Occipital lobe (tissue), 2 donors: ENCODE results near the gene KCTD12. TPM values are rescaled to one million over a fixed set of nuclear protein-coding genes. Genes with fewer than 3 reads are reported as not detected.
"Not testable (repeated sequence)": the region's sequence is repeated elsewhere in the genome, so short reads cannot be mapped to it uniquely, and the experiment has no call there.

Experiments
- DNase-seq: peaks from one replicate; lab custom pipeline; 2025; lab: John Stamatoyannopoulos, UW
- total RNA-seq: library from RNA; depleted of rRNA; stranded (reverse); fragments of >200 nt; gene quantifications from one replicate; pipeline ENCODE4 v1.2.3, GENCODE V29; 2014

Gene KCTD12
- 170 TPM for total RNA-seq

DNA sequence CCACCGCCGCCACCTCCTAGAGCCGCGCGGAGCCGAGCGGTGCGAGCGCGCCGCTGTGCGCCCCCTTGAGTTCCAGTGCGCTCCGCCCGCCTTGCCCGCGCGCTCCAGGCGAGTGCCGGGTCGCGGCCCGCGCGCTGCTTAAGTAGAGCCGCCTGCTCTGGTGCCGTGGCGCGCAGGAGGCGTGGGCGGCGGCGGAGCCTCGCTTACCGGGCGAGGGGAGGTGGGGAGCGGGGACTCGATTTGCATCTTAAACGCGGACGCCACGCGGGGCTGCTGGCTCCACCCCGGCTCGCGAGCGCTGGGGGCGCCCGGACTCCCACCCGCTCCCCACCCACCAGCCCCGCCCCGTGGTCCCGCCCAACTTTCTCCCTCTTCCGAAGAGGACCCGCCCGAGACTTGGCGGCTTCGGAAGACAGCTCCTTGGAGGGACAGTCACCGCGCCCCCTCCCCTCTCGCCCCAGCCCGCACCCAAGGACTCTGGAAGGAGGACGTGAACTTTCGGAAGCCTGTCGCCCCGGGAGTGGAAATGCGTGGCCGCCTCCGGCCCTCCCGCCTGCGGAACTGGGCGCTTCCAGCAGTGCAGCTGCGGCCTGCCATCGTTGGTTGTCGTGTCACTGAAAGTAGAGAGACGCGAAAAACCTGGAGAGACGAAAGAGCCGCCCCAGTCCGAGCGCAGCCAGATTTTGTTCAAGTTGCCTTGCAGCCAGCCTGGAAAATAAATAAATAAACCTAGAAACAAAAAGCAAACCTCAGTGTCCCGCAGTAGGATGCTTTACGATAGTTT is at the start of gene KCTD12:
Gene KCTD12 (minus strand): TSS at position 114 of the 784 bp plus-strand sequence. CDS start 257 bp downstream, outside the sequence.
- peak; percentile 70 for DNase-seq

DNA sequence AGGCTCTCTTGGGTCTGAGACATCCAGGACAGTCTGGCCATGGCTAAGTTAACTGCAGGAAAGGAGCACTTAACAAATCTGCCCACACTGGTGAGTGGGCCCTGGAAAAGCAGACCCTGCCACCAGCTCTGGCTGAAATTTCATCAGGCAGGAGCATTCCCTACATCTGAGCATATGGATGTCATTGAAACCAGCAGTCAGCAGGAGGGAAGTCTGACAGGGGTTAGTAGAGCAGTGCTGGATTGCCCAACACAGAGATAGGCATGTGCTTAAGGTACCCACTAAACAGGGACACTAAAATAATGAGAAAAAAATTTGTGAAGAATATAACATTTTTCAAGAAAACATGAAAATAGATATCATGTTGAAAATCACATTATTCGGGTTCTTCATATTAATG is 48.5 kb upstream of the KCTD12 start:
- DNase-seq = no peak

DNA sequence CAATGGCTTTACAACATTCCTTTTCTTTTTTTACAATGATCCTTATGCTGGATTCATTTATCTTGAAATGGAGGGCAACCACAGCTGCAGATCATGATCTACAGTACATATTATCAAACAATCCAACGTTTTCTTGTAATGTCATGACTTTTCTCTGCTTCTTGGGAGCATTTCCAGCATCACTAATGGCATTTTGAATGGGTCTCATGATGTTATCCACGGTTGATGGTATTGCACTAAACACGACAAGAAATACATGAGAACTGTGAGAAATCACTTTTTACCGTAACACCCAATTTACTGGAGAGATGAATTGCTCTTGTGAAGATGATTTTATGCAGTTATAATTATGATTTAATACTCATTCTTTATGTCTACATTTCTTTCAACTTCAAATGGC is 45.9 kb upstream of the KCTD12 start:
- no peak for DNase-seq

DNA sequence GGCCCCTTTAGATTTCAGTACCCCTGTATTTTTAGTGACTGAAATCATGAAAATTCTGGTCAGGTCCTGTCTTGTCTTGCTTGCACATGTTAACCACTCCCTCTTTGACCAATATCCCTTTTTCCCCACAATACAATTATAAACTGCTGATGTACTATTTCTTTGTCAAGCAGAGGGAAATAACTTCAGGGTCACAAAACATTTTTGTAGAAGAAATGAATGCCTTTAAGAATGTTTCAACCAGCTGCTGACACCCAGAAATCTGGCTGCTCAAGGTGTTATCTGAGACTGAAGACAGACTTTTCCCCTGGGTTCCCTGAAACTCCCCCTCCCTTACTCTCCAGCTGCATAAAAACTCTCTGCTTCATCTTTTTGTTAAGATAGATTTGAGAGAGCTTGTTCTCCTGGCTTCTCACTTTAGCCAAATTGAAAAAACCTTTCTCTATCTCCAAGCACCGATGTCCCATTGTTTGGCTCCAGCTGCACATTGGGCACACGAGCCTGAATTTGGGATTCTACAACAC is 43.7 kb upstream of the KCTD12 start:
- DNase-seq = no peak

DNA sequence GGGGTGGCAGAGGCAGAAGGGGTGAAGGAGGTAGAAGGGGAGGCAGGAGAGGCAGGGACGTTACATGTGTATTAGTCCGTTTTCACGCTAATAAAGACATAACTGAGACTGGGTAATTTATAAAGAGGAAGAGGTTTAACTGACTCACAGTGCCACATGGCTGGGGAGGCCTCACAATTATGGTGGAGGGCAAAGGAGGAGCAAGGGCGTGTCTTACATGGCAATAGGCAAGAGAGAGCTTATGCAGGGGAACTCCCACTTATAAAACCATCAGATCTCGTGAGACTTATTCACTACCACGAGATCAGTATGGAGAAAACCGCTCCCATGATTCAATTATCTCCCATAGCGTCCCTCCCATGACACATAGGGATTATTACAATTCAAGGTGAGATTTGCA is 43.1 kb upstream of the KCTD12 start:
- DNase-seq = no peak

DNA sequence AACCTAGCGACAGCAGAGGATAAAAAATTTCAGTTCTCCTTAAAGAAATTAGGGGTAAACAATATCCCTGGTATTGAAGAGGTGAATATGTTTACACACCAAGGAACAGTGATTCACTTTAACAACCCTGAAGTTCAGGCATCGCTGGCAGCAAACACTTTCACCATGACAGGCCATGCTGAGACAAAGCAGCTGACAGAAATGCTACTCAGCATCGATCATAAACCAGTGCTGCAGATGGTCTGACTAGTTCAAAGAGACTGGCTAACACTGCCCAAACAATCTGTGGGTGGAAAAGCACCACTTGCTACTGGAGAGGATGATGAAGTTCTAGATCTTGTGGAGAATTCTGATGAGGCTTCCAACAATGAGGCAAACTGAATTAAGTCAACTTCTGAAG is 42.3 kb upstream of the KCTD12 start:
- DNase-seq = no peak

DNA sequence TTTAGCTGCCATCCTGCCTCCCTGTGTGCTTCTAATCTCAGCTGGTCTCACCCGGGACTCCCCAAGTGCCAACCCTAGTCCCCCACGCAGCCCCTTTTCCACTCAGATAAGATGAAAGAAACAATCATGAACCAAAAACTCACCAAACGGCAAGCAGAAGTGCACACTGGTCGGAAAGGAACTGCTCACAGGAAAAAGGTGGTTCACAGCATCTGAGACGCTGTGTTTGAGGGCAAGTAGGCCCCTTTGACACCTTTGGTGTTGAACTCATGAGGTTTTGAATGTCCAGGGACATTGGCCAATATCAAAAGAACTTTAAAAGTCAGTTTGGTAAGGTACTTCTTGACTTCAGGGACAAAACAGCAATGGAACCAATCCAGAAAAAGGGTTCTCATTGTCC is 41.8 kb upstream of the KCTD12 start:
- DNase-seq = no peak

DNA sequence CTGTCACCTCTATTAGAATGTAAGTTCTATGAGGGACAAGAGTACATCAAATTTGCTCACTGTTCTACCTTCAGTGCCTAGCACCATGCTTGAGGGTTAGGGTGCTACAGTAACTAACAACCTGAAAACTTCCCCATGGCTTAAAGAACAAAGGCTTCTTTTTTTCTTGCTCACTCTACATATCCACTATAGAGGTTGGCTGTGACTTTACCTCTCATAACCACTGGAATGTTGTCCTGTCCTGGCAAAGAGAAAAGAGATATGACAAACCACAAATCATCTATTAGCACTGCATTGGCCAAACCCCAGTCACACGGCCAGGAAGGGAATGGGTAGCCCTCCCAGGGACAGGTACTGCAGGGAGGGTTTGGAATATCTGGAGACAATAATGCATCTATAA is 38.9 kb upstream of the KCTD12 start:
- no peak for DNase-seq

DNA sequence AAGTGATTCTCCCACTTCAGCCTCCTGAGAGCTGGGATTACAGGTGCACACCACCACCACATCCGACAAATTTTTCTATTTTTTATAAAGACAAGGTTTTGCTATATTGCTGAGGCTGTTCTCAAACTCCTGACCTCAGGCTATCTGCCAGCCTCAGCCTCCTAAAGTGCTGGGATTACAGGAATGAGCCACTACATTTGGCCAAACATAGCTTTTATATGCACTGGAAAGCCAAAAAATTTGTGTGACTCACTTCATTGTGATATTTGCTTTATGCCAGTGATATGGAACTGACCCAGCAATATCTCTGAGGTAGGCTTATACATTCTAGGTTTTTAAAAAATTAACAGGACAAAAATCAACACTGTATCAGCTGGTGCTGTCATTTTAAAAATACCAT is 35.3 kb upstream of the KCTD12 start:
- no peak for DNase-seq

DNA sequence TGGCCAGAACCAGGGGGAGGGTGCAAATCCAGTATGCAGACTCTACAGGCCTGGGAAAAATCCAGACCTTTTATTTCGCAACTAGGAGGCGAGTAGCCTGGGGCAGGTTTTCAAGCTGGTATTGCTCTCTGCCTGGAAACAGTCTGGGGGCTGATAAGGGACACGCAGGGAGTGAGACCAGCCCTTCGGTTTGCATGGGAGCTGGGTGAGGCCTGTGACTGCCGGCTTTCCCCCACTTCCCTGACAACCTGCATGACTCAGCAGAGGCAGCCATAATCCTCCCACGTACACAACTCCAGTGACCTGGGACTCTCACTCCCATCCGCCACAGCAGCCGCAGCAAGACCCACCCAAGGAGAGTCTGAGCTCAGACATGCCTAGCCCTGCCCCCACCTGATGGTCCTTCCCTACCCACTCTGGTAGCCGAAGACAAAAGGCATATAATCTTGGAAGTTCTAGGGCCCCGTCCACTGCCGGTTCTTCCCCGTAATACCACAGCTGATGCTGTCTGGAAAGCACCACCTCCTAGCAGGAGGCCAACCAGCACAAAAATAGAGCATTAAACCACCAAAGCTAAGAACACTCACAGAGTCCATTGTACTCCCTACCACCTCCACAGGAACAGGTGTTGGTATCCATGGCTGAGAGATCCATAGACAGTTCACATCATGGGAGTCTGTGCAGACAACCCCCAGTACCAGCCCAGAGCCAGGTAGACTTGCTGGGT is 31.7 kb upstream of the KCTD12 start:
- DNase-seq = not testable (repeated sequence)

DNA sequence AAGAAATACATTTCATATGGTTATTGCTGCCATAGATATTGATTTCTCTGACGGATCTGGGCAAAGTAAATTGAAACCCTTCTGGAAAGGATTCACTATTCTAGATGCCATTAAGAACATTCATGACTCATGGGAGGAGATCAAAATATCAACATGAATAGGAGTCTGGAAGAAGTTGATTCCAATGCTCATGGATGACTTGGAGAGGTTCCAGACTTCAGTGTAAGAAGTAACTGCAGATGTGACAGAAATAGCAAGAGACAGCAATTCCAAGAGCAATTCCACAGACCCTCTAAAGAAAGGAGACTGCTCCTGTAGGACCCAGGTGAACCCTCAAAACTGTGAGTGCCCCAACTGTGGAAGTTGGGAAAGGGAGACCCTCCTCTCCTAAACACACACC is 30.9 kb upstream of the KCTD12 start:
- DNase-seq = no peak

DNA sequence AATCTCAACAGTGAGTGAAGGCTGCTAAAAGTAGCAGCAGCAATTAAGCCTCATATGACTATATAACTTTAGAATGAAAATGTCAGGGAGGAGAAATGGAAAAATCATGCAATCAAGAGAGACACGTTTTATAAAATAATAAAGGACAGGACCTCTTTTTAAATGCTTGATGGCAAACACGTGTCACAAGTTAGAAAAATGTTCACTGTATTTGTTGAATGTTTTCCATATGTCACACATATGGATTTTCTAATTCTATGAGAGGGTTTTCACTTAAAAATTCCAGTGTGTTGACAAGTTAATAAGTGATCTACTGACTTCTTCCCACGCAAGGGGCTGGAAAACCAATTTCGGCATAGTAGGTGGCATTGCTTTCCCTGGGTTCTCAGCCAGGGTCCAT is 27.7 kb upstream of the KCTD12 start:
- no peak for DNase-seq

DNA sequence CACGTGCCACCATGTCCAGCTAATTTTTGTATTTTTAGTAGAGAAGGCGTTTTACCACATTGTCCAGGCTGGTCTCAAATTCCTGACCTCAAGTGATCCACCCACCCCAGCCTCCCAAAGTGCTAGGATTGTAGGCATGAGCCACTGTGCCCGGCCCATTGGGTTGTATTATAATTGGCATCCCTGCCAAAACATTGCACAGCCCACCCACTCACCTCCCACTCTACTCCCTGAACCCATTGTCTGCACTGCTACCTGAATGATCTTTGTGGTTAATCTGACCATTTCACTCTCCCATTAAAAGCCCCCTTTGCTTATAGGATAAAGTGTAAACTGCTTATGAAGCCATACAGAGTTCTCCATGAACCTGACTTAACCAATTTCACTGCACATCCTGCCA is 26.3 kb upstream of the KCTD12 start:
- no peak for DNase-seq

DNA sequence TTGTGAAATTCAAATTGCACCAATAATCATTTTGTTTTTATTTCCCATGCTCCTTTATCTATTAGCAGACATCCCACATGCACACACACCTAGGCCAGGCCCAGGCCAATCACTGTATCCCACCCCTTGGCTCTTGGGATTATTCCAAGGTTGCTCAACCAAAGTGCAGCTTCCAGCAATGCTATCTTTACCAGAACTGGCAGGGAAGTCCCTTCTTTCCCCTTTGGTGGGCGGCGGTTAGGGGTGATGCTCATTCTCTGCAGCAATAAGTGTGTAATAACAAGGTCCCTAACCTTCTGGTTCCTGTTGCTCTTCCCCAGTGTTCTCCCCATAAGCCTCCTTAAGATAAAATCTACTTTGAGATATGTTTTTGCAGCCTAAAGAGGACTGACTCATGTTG is 18.3 kb upstream of the KCTD12 start:
- no peak for DNase-seq

DNA sequence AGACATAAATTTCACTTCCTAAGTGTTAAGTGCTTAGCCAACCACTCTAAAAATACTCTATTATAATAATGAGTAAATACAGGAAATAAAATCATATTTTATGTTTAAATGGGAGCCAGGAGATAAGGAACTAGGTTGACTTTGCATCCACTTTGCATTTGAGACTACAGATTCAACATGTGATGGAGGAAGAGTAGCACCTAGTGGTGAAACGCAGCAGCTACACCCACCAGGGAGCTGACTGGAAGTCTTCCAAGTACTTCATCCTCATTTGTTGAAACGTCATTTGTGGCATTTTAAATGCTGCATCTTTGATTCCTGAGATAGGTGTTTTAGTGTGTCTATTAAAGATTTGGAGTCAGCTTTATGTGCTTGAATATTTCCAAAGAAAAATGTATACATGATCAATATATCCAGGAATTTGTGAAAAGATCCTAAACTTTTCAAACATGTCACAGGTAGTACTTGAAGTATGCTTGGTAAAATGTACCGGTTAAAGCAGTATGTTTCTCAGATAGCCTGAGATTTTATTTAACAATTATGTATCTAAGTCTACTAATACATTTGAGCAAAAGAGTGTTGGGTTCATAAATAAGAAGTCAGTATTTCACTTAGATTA is 17.4 kb upstream of the KCTD12 start:
- DNase-seq = no peak

DNA sequence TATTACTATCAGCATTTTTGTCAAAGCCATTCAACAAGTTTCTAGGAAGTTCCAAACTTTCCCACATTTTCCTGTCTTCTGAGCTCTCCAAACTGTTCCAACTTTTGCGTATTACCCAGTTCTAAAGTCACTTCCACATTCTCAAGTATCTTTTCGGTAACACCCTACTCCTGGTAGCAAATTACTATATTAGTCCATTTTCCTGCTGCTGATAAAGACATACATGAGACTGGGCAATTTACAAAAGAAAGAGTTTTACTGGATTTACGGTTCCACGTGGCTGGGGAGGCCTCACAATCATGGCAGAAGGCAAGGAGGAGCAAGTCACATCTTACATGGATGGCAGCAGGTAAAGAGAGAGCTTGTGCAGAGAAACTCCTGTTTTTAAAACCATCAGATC is 12.9 kb upstream of the KCTD12 start:
- DNase-seq = not testable (repeated sequence)

DNA sequence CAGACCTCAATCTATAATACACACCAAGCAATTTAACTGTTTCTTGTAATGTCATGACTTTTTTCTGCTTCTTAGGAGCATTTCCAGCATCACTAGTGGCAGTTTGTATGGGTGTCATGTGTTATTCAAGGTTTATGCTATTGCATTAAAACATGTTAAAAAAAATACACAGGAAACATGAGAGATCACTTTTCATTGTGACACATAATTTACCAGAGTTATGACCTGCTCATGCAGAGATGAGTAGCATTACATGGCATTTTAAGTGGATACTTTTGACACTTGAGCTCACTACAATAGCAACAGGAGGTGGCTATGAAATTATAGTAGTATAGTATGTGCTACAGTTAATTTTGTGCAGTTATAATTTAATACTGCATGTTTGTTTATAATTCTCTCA is 11.0 kb upstream of the KCTD12 start:
- DNase-seq = not testable (repeated sequence)

DNA sequence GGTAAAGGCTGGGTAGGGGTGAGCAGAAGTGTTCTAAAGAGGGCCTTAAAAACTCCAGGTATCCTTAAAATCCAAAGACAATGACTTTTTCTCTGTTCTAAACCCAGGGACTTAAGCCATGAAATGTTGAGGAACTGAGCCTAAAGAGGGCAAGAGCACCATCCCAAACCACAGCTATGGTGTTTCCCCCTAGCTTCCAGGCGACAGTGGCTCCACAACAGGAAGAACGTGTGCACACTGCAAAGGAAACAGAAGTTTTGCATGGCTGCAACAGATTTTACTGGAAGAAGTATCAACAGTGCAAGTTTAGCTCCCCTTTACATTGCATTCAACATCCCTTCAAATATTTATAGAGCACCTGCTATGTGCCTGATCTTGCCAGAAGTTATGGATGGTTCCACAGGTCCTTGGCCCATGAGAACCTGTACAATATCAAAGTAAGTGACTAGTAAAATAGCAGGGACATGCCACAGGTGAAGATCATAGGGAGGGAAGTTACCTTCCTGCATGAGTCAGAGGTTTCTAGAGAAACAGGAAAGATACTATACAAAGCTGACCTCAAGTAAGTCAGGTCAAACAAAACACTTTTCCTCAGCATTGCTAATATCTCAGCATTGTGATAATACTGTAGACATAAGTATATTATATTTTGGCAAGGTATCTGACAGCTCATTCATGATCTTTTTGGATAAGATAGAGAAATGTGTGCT is 8.4 kb upstream of the KCTD12 start:
- DNase-seq = no peak

DNA sequence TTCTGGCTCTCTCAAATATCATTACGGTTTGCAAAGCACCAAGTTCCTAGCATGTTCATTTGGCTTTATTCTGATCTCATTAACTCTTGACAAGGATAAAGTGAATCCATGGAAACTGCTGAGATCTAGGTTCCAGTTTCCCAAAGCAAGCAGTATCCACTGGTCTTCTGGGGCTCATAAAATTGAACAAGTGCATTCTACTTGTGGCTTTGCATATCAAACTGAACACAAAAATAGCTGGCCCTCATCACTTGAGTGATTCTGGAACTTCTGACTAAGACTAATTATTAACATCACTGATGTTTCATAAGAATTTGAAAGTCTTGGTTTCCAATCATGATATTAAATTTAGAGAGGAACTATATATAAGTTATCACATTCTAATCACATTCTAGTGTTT is 6.3 kb upstream of the KCTD12 start:
- DNase-seq = no peak

DNA sequence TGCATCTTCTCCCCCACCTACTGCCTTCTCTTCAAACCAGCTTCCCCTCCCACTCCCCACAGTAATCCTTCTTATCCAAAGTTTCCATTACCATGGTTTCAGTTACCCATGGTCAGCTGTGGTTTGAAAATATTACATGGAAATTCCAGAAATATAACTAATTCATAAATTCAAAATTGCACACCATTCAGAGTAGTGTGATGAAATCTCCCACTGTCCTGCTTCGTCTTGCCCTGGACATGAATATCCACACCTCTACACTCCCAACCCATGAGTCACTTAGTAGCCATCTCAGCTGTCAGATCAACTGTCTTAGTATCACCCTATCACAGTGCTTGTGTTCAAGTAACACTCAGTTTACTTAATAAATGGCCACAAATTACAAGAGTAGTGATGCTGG is 3.8 kb upstream of the KCTD12 start:
- no peak for DNase-seq

DNA sequence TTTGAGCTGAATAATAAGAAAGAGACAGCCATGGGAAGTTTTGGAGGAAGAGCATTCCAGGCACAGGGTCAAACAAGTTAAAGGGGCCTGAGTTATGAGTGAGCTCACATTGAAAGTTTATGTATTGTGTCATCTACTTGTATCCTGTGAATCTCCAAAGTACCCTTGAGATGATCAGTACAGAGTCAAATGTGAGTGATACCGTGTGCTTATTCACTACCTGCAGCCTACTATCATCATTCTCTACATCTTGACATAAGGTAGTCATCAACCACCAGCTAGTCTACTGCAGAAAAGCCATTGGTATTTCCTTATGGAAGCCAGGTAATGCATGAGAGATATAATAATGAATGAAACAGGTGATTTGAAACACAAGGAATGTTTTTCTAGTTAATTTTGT is 3.0 kb upstream of the KCTD12 start:
- DNase-seq = no peak

DNA sequence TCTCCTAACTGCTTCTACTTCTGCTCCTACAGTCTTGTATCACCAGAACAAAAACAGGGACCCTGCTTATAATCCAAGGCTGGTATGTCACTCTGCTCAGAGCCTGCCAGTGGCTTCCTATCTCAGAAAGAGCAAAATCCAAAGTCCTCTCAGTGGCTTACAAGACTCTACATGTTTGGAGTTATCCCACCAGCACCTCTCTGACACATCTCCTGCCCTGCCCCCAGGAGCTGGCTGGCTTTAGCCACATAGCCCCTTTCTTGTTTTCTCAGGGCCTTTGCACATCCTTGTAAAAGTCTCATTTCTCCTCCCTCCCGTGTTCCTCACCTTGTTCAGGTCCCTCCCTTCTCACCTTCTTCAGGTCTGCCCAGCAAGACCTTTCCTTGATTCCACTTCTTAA is 2.2 kb upstream of the KCTD12 start:
- DNase-seq = no peak
